Keratinocyte (primary cell): Measurements from ENCODE around the gene ATL1. TPM values are rescaled to one million over a fixed set of nuclear protein-coding genes. Genes with fewer than 3 reads are reported as not detected.

Experiments
- DNase-seq: peaks from one replicate; pipeline ENCODE4 v3.0.0-alpha.2; 2011; ENCODE audit warnings: low read depth, missing footprints, low spot score
- FAIRE-seq: peaks from 2 replicates; lab custom pipeline; 2011; peaks lifted over from hg19 to GRCh38; lab: Jason Lieb, UNC
- H2AFZ ChIP-seq: 2 replicates; pipeline ENCODE4 v1.6.0; 2012; ENCODE audit warnings: low read length, control low read depth, inconsistent platforms; ENCODE audit not compliant: control insufficient read depth
- H3K27ac ChIP-seq: 2 replicates; pipeline ENCODE4 v1.5.1; 2011; ENCODE audit warnings: low read length; ENCODE audit not compliant: control insufficient read depth, insufficient read depth
- H3K27me3 ChIP-seq: 3 replicates; pipeline ENCODE4 v1.6.0; 2011; ENCODE audit warnings: low read length; ENCODE audit not compliant: control insufficient read depth, insufficient read depth; ENCODE audit errors: extremely low read depth
- H3K36me3 ChIP-seq, 2 experiments: 2 replicates in 1 of 2; 3 replicates in 1 of 2; pipeline ENCODE4 v1.5.1; 2011; ENCODE audit warnings: low read length in 2 of 2, mild to moderate bottlenecking in 1 of 2; ENCODE audit not compliant: control insufficient read depth in 2 of 2, insufficient read depth in 2 of 2; ENCODE audit errors: extremely low read depth in 1 of 2
- H3K4me1 ChIP-seq: 3 replicates; pipeline ENCODE4 v1.5.1; 2011; ENCODE audit warnings: low read length; ENCODE audit not compliant: control insufficient read depth, insufficient read depth; ENCODE audit errors: extremely low read depth
- H3K4me2 ChIP-seq: 3 replicates; pipeline ENCODE4 v1.6.0; 2011; ENCODE audit warnings: low read depth, low read length; ENCODE audit not compliant: control insufficient read depth, insufficient read depth; ENCODE audit errors: extremely low read depth
- H3K4me3 ChIP-seq, 3 experiments: fragments of 200-600 bp in 1 of 3; sonication (generic) in 1 of 3; 2 replicates in 2 of 3; 3 replicates in 1 of 3; pipeline ENCODE4 v1.5.1; 2011 to 2016; ENCODE audit warnings: low read length in 3 of 3, mild to moderate bottlenecking in 3 of 3, control low read depth in 2 of 3, inconsistent platforms in 1 of 3, low read depth in 1 of 3, mixed read lengths in 1 of 3, mixed run types in 1 of 3, moderate library complexity in 1 of 3; ENCODE audit not compliant: control insufficient read depth in 2 of 3, insufficient read depth in 2 of 3; ENCODE audit errors: extremely low read depth in 1 of 3
- H3K79me2 ChIP-seq: 2 replicates; pipeline ENCODE4 v1.6.0; 2012; ENCODE audit warnings: low read length; ENCODE audit not compliant: control insufficient read depth, insufficient read depth
- H3K9ac ChIP-seq: 3 replicates; pipeline ENCODE4 v1.6.0; 2011; ENCODE audit warnings: low read length; ENCODE audit not compliant: control insufficient read depth, insufficient read depth; ENCODE audit errors: extremely low read depth
- H3K9me1 ChIP-seq: 3 replicates; pipeline ENCODE4 v1.6.0; 2011; ENCODE audit warnings: low read length; ENCODE audit not compliant: control insufficient read depth, insufficient read depth; ENCODE audit errors: extremely low read depth
- H3K9me3 ChIP-seq: 2 replicates; pipeline ENCODE4 v1.5.1; 2012; ENCODE audit warnings: low read depth, low read length; ENCODE audit not compliant: control insufficient read depth
- H4K20me1 ChIP-seq: 3 replicates; pipeline ENCODE4 v1.6.0; 2011; ENCODE audit warnings: low read length; ENCODE audit not compliant: control insufficient read depth, insufficient read depth; ENCODE audit errors: extremely low read depth
- CTCF ChIP-seq, 3 experiments: IDR thresholded peaks in 1 of 3; conservative IDR thresholded peaks in 1 of 3; optimal IDR thresholded peaks in 1 of 3; 2 replicates in 2 of 3; 3 replicates in 1 of 3; pipeline versions ENCODE3 to v1.5.1; 2011; ENCODE audit warnings: low read length in 3 of 3, mild to moderate bottlenecking in 3 of 3, moderate library complexity in 2 of 3, control low read depth in 1 of 3, inconsistent platforms in 1 of 3; ENCODE audit not compliant: insufficient read depth in 2 of 3; ENCODE audit errors: extremely low read depth in 1 of 3
- EZH2 ChIP-seq: IDR thresholded peaks from one replicate; pipeline ENCODE4 v1.6.1; 2012; ENCODE audit warnings: inconsistent platforms, mild to moderate bottlenecking, low read length, moderate library complexity
- dilution Hi-C: fragments of 300-500 bp; cut with MboI; formaldehyde crosslinking; loops from one replicate; pipeline ENCODE4 v1.7.0; 2020; ENCODE audit warnings: low sequenced_read_pairs; ENCODE audit not compliant: extremely low pct_ligation_motif_present
- polyA plus RNA-seq, 5 experiments: library from polyadenylated mRNA; depleted of rRNA in 3 of 5; stranded (reverse) in 3 of 5; stranded (forward) in 1 of 5; unstranded in 1 of 5; fragments of >200 nt; gene quantifications; 1 replicate in 1 of 5; 2 replicates in 3 of 5; 3 replicates in 1 of 5; pipeline versions ENCODE4 v1.2.1 to v1.2.3, GENCODE V29; 2011 to 2012; ENCODE audit warnings: missing spikeins in 2 of 5, low read depth in 1 of 5, low replicate concordance in 1 of 5

ATL1 gene
- polyA plus RNA-seq, 1 donor (not counting 4 experiments of a cell fraction or from before 2014, with no cell fraction given): 3.6 TPM

- Histone ChIP-seq H3K9ac (no peak overlapping the region), H3K9me1 (no peaks in the 10 kb centered on the region), H3K79me2 (no peaks in the 10 kb centered on the region), H2AFZ (no peak overlapping the region), H3K9me3 (no peaks in the 10 kb centered on the region), H3K27ac (no peak overlapping the region), H3K4me1 (no peaks in the 10 kb centered on the region), H3K4me3 (no peak overlapping the region), H4K20me1 (no peaks in the 10 kb centered on the region), H3K4me2 (no peak overlapping the region), H3K27me3 (no peaks in the 10 kb centered on the region), H3K36me3 (no peaks in the 10 kb centered on the region)
- FAIRE-seq: no peak
- dilution Hi-C loops: no loop called here
- TF ChIP-seq EZH2 (no peak), CTCF (optimal IDR thresholded peaks at IDR 0.05 in 1 of 3, IDR thresholded peaks at IDR 0.05 in 1 of 3, conservative IDR thresholded peaks at IDR 0.05 in 1 of 3; ENCODE audit: extremely low read depth in 1 of 3, insufficient read depth in 2 of 3, low read length in 3 of 3) (no peak)
- DNase-seq: no peak
Observed at GRCh38 chr14:50578433-50578832, 18.5 kb downstream of the ATL1 start.

DNA sequence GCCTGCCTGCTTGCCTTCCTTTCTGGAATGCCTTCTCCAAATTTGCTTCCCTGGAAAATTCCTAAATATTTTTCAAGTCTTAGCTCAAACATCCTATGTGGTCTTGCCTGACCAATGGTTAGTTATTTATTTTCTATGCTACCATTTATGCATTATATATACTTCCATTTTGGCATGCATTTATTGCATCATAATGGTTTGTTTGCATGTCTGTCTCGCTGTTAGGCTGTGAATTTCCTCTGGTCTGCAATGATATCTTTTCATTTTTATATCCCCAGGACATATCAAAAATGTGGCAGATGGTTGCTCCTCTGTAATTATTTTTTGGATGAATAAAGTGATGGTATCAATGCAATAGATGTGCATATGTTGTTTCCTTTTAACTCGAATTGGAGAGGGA lies 30.5 kb downstream of the ATL1 start:
- H3K9me1 ChIP-seq: no peaks in the 10 kb centered on the region
- TF ChIP-seq EZH2: no peak
- no peak for TF ChIP-seq CTCF (optimal IDR thresholded peaks at IDR 0.05 in 1 of 3, IDR thresholded peaks at IDR 0.05 in 1 of 3, conservative IDR thresholded peaks at IDR 0.05 in 1 of 3; ENCODE audit: extremely low read depth in 1 of 3, insufficient read depth in 2 of 3, low read length in 3 of 3)
- FAIRE-seq: no peak
- H3K9ac ChIP-seq: no peak overlapping the region
- H3K27ac ChIP-seq: no peak overlapping the region
- H3K4me1 ChIP-seq: no peaks in the 10 kb centered on the region
- H3K4me3 ChIP-seq: no peak overlapping the region
- no peaks in the 10 kb centered on the region for H3K36me3 ChIP-seq
- no peak overlapping the region for H2AFZ ChIP-seq
- dilution Hi-C loops: no loop called here
- DNase-seq: no peak
- H3K27me3 ChIP-seq: no peaks in the 10 kb centered on the region
- no peaks in the 10 kb centered on the region for H3K79me2 ChIP-seq
- no peak overlapping the region for H3K4me2 ChIP-seq
- H3K9me3 ChIP-seq: no peaks in the 10 kb centered on the region
- H4K20me1 ChIP-seq: no peaks in the 10 kb centered on the region
